Measurements from ENCODE around the gene THSD4. TPM values are rescaled to one million over a fixed set of nuclear protein-coding genes. Genes with fewer than 3 reads are reported as not detected.
"Not testable (repeated sequence)": the region's sequence is repeated elsewhere in the genome, so short reads cannot be mapped to it uniquely, and the experiment has no call there.

Gene THSD4
- total RNA-seq, 2 experiments from 2014 or later: not detected

DNA sequence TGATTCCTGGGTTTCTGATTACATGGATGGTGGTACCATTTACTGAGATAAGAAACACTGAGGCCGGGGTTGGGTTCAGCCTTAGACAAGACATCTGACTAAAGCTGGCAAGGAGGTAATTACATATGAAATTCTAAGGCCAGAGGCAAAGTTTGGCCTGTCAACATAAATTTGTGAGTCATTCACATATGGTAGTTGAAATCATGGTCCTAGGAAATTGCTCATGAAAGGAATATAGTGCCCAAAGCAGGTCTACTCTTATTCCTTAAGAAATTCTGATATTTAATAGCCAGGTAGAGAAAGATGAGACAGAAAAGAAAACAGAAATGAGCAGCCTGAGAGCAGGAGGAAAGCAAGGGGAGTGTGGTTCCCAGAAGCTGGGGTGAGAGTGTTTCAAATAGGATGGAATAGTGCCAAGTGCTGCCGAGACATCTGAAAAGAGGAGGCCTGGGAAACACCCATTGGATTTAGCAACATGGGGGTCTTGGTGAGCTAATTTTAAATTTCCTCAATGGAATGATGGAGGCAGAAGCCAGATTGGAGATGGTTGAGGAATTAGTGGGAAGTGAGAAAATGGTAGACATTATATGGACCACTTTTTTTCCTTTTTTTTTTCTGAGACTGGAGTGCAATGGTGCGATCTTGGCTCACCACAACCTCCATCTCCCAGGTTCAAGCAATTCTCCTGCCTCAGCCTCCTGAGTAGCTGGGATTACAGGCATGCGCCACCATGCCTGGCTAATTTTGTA is 610.1 kb downstream of the THSD4 start:
- CTCF ChIA-PET, POLR2A ChIA-PET: not testable (repeated sequence)

DNA sequence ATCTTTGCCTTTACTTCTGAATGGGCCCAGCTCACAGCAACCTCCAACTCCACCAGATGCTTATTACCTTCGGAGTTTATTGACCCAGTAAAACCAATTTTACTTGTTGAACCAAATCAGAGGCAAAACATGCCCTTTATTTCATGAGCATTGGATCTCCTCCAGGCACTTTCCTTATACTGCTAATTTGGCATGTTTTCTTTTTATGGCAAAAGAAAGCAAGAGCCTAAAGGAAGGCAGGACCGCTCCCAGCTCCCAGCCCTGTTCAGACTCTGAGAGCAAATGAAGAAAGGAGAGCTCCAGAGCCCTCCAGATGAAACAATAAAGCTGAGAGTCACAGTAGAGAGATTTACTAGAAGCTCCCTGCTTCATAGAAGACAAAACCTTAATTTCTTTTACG is 613.6 kb downstream of the THSD4 start:
- H3K27me3 Mint-ChIP-seq (ENCODE audit: low read depth): no peaks in the 10 kb centered on the region
- no peak overlapping the region for H3K27ac Mint-ChIP-seq
- no peaks in the 10 kb centered on the region for H3K4me1 Mint-ChIP-seq (ENCODE audit: low read depth)
- no peak for ATAC-seq
- no peaks in the 10 kb centered on the region for H3K9me3 Mint-ChIP-seq (ENCODE audit: insufficient read depth)
- no peak overlapping the region for H3K4me3 Mint-ChIP-seq
- CTCF ChIA-PET: interaction anchor here (1.7 to 2.7 kb wide), 2 partner anchors 15 to 343 kb away, joined by 6 to 13 read pairs; no protein-coding TSS in a partner anchor
- H3K36me3 Mint-ChIP-seq (ENCODE audit: low read depth): no peaks in the 10 kb centered on the region
- no peak for DNase-seq
- POLR2A ChIA-PET: no interaction called here

More for the DNA sequence above, 610.1 kb downstream of the THSD4 start:
- not testable (repeated sequence) for H3K27me3 Mint-ChIP-seq (ENCODE audit: low read depth); H3K4me3 Mint-ChIP-seq; DNase-seq; ATAC-seq; H3K36me3 Mint-ChIP-seq (ENCODE audit: low read depth); H3K4me1 Mint-ChIP-seq (ENCODE audit: low read depth); H3K9me3 Mint-ChIP-seq (ENCODE audit: insufficient read depth); H3K27ac Mint-ChIP-seq

DNA sequence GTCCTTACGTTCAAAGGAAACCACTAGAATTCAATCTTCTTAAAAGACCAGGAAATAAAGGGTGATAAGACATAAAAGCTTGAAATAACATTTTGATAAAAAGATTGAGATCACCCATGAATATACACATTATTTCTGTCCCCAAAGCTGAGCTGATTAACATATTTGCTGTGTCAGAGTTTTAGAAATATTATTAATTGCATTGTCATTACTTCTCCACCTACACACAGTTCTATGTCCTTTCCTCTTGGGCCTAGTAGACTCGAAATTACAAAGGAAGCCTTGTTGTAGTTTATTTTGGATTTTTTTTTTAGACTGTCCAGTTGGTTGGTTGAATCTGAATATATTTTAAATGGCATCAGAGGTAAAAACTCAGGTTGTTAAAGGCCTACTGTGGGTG is 614.0 kb downstream of the THSD4 start:
- Mint-ChIP-seq H3K4me3 (no peak overlapping the region), H3K36me3 (ENCODE audit: low read depth) (no peaks in the 10 kb centered on the region), H3K9me3 (ENCODE audit: insufficient read depth) (no peaks in the 10 kb centered on the region), H3K27ac (no peak overlapping the region), H3K27me3 (ENCODE audit: low read depth) (no peaks in the 10 kb centered on the region), H3K4me1 (ENCODE audit: low read depth) (no peaks in the 10 kb centered on the region)
- ATAC-seq (no peak), DNase-seq (no peak)
- CTCF ChIA-PET: interaction anchor here (1.0 to 2.7 kb wide), 3 partner anchors 14 to 343 kb away, joined by 4 to 13 read pairs (median 6); no protein-coding TSS in a partner anchor
- POLR2A ChIA-PET: no interaction called here

DNA sequence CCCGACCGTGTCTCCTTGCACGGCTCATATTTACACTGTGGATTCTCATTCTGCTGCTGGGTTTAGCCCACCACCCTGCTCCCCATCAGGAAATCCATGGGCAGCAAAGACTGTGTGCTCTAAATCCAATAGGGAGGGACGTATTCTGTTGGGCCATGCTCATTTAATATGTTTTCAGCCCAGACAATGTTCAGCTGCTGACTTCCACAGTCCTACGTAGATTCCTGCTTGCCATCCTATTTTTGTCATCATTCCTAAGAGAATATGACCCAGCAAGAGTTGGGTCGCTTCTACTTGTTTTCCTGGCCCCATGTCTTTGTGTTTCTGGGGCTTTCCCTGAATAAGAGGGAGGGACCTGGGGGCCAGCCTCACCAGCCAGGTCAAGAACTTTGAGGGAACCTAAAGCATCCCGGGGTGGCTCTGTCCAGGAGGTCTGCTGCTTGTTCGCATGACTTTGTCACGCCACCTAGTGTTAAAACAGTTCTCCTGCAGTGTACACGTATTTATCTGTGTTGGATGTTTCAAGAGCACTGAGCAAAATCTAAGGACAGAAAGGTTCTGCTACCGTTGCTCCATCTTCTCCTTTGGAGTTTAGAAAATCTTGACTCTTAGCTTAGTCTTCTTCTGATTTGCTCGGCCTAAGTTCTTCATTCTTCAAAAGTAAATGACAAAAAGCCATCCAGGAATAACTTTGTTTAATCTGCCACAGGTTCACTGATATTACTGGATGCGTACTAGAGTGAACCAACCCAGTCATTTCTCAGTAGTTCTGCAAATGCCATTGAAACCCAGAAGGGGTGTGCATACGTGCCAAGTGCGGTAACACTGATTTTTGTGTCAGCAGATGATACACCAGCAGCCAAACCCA is 615.2 kb downstream of the THSD4 start:
- Mint-ChIP-seq H3K9me3 (ENCODE audit: insufficient read depth) (no peaks in the 10 kb centered on the region), H3K36me3 (ENCODE audit: low read depth) (no peaks in the 10 kb centered on the region), H3K27me3 (ENCODE audit: low read depth) (no peaks in the 10 kb centered on the region), H3K4me3 (no peak overlapping the region), H3K27ac (no peak overlapping the region), H3K4me1 (ENCODE audit: low read depth) (no peaks in the 10 kb centered on the region)
- ChIA-PET POLR2A (no interaction called here), CTCF (interaction anchor here (1.0 to 2.7 kb wide), 5 partner anchors 13 to 751 kb away, joined by 3 to 13 read pairs (median 4); no protein-coding TSS in a partner anchor)
- DNase-seq: peak; percentile 48
- ATAC-seq: peak; percentile 44

DNA sequence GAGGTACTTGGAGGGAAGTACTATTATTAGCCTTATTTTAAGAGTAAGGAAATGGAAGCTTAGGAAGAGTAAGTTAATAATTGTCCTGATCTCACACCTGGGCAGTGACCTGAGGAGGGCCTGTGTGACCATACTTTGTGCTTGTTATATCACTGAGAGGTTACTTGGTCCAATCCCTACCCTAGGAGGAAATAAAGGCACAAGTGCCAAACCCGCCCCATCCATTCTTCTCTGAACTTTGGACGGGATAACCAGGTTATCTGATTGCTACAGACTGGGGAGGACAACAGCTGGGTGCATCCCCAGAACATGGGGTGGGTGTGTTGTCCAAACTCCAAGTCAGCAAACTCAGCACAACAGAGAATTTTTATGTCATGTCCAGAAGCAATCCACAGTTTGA is 617.4 kb downstream of the THSD4 start:
- DNase-seq (no peak), ATAC-seq (no peak)
- POLR2A ChIA-PET: no interaction called here
- Mint-ChIP-seq H3K4me3 (no peak overlapping the region), H3K36me3 (ENCODE audit: low read depth) (no peaks in the 10 kb centered on the region), H3K4me1 (ENCODE audit: low read depth) (no peaks in the 10 kb centered on the region), H3K9me3 (ENCODE audit: insufficient read depth) (no peaks in the 10 kb centered on the region), H3K27me3 (ENCODE audit: low read depth) (no peaks in the 10 kb centered on the region), H3K27ac (no peak overlapping the region)
- CTCF ChIA-PET: interaction anchor here (0.7 to 0.8 kb wide), 2 partner anchors 12 to 873 kb away, joined by 3 read pairs; no protein-coding TSS in a partner anchor

DNA sequence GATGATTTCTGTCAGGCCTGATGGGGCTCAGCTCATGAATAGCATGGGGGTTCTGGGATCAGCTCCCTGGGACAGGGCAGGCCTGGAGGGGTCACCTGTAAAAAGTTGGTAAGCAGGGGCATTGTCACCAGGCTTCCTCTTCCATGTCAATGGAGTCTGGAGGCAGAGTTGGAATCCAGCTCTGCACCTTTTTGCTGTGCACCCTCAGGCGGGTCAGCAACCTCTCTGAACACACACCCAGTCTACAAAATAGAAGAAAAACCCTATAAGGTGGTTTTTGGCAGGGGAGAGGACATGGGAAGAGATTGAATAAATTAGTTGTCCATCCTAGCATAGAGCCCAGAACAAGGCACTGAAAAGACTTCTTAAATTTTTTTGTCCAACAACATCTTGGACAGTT is 617.9 kb downstream of the THSD4 start:
- POLR2A ChIA-PET: no interaction called here
- no peak overlapping the region for H3K27ac Mint-ChIP-seq
- H3K9me3 Mint-ChIP-seq (ENCODE audit: insufficient read depth): no peaks in the 10 kb centered on the region
- no peaks in the 10 kb centered on the region for H3K36me3 Mint-ChIP-seq (ENCODE audit: low read depth)
- no peak for DNase-seq
- no peak overlapping the region for H3K4me3 Mint-ChIP-seq
- H3K27me3 Mint-ChIP-seq (ENCODE audit: low read depth): no peaks in the 10 kb centered on the region
- CTCF ChIA-PET: interaction anchor here (0.8 kb wide), 1 partner anchor 11 kb away, joined by 3 read pairs; no protein-coding TSS in a partner anchor
- H3K4me1 Mint-ChIP-seq (ENCODE audit: low read depth): no peaks in the 10 kb centered on the region
- no peak for ATAC-seq

DNA sequence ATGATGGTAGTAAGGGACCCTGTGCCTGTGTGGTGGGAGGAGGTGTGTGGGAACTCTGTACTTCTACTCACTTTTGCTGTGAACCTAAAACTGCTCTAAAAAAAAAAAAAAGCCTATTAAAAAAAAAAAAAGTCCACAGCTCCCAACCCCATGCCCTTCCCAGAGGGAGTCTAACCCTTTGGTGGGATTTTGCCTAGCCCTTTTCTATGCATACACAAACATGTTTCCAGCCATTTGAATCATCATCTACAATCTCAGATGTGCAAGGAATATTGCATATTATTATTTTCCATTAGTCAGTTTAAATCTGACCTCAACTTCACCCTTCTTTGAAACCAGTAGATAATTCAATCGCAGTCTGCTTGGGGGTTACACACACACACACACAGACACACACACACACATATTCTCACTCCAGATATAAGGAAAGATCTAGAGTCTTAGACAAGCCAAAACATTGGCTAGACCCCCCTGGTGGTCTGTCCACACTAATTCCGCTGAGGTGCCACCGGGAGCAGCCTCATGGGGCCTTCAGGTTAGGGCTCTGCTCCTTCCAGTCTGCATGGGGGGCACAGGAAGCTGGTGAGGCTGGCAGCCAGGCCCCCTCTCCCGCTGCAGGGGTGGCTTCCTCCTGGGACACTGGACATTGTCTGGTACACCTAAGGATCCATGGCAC is 619.6 kb downstream of the THSD4 start:
- ChIA-PET CTCF (no interaction called here), POLR2A (no interaction called here)
- Mint-ChIP-seq H3K27me3 (ENCODE audit: low read depth) (no peaks in the 10 kb centered on the region), H3K27ac (no peak overlapping the region), H3K4me3 (no peak overlapping the region), H3K9me3 (ENCODE audit: insufficient read depth) (no peaks in the 10 kb centered on the region), H3K36me3 (ENCODE audit: low read depth) (no peaks in the 10 kb centered on the region), H3K4me1 (ENCODE audit: low read depth) (no peaks in the 10 kb centered on the region)
- DNase-seq (no peak), ATAC-seq (no peak)

DNA sequence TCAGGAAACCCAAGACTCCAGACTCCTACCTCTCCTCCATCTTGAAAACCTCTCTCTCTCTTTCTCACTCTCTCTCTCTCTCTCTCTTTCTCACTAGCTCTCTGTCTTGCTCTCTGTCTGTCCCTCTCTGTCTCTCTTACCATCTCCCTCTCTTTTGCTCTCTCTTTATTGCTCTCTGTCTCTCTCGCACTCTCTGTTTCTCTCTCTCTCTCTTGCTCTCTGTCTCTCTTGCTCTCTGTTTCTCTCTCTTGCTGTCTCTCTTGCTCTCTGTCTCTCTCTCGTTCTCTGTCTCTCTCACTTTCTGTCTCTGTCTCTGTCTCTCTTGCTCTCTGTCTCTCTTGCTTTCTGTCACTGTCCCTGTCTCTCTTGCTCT is 620.1 kb downstream of the THSD4 start:
- no peak overlapping the region for H3K4me3 Mint-ChIP-seq
- ChIA-PET POLR2A (no interaction called here), CTCF (no interaction called here)
- H3K27ac Mint-ChIP-seq: no peak overlapping the region
- H3K27me3 Mint-ChIP-seq (ENCODE audit: low read depth): no peaks in the 10 kb centered on the region
- DNase-seq (no peak), ATAC-seq (no peak)
- no peaks in the 10 kb centered on the region for H3K36me3 Mint-ChIP-seq (ENCODE audit: low read depth)
- no peaks in the 10 kb centered on the region for H3K9me3 Mint-ChIP-seq (ENCODE audit: insufficient read depth)
- no peaks in the 10 kb centered on the region for H3K4me1 Mint-ChIP-seq (ENCODE audit: low read depth)

DNA sequence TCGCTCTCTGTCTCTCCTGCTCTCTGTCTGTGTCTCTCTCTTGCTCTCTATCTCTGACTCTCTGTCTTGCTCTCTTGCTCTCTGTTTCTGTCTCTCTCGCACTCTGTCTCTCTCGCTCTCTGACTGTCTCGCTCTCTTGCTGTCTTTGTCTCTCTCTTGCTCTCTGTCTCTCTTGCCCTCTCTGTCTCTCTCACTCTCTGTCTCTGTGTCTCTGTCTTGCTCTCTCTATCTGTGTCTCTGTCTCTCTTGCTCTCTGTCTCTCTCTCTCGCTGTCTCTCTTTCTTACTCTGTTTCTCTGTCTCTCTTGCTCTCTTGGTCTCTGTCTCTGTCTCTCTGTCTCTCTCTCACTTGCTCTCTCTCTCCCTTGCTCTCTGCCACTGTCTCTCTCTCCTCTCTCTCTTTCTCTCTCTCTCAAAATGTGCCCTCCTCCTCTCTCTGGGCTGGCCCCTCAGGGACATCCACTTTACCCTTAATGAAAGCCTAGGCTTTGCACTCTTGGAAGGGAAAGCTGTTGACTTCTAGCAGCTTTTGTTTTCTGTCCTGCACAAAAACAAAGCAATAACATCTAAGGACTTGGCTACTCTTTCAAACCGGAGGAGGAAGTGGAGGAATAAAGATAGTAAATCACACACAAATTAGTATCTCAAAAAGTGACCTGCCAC is 621.1 kb downstream of the THSD4 start:
- no peak overlapping the region for H3K27ac Mint-ChIP-seq
- H3K36me3 Mint-ChIP-seq (ENCODE audit: low read depth): no peaks in the 10 kb centered on the region
- ChIA-PET CTCF (no interaction called here), POLR2A (no interaction called here)
- no peaks in the 10 kb centered on the region for H3K27me3 Mint-ChIP-seq (ENCODE audit: low read depth)
- no peak overlapping the region for H3K4me3 Mint-ChIP-seq
- no peaks in the 10 kb centered on the region for H3K9me3 Mint-ChIP-seq (ENCODE audit: insufficient read depth)
- no peaks in the 10 kb centered on the region for H3K4me1 Mint-ChIP-seq (ENCODE audit: low read depth)
- DNase-seq: no peak
- no peak for ATAC-seq

DNA sequence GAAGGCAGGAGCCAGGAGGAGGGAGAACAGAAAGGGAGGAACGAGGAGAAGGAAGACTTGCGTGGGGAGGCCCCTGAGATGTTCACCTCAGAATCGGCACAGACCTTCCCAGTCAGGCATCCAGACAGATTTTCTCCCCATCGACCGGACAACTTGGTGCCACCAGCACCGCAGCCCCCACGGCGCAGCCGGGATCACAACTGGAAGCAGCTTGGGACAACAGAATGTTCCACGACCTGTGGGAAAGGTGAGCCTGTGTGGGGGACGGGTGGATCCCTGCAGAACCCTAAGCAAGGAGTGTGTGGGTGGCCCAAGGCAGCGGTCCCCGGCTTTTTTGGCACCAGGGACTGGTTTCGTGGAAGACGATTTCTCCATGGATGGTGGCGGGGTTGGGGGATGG is 622.5 kb downstream of the THSD4 start:
- ATAC-seq (no peak), DNase-seq (no peak)
- CTCF ChIA-PET: no interaction called here
- H3K4me3 Mint-ChIP-seq: no peak overlapping the region
- POLR2A ChIA-PET: no interaction called here
- H3K4me1 Mint-ChIP-seq (ENCODE audit: low read depth): no peaks in the 10 kb centered on the region
- no peak overlapping the region for H3K27ac Mint-ChIP-seq
- H3K27me3 Mint-ChIP-seq (ENCODE audit: low read depth): no peaks in the 10 kb centered on the region
- no peaks in the 10 kb centered on the region for H3K9me3 Mint-ChIP-seq (ENCODE audit: insufficient read depth)
- no peaks in the 10 kb centered on the region for H3K36me3 Mint-ChIP-seq (ENCODE audit: low read depth)

DNA sequence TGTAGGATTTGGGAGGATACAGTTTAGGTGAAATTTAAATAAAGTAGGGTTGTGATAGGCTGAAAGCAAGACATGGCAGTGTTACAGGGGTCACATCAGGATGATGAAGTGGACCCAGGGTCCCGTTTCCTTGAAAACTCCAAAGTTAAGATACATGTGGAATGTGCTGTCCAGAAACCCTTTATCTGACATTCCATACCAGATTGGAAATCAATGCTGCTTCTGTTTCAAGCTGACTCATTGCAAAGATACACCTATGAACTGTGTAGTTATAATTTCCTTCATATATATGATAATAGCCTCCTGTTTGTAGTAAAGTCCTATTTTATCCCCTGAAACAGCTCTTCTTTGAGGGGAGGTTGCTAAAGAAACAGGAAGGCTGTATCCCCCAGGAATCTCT is 624.1 kb downstream of the THSD4 start:
- CTCF ChIA-PET: no interaction called here
- Mint-ChIP-seq H3K36me3 (ENCODE audit: low read depth) (no peaks in the 10 kb centered on the region), H3K27me3 (ENCODE audit: low read depth) (no peaks in the 10 kb centered on the region), H3K27ac (no peak overlapping the region), H3K4me1 (ENCODE audit: low read depth) (no peaks in the 10 kb centered on the region), H3K4me3 (no peak overlapping the region), H3K9me3 (ENCODE audit: insufficient read depth) (no peaks in the 10 kb centered on the region)
- no peak for ATAC-seq
- DNase-seq: no peak
- POLR2A ChIA-PET: no interaction called here

Data from activated CD8-positive, alpha-beta T cell treated with anti-CD3 and anti-CD28 coated beads, Interleukin-2, amount 10 ng/mL, durations not matched to agents 7 days and 5 days (primary cell).